HG02678 (cell line): ENCODE data around the gene ORMDL3.
"Not testable (repeated sequence)": the region's sequence is repeated elsewhere in the genome, so short reads cannot be mapped to it uniquely, and the experiment has no call there.

Source experiments
- ATAC-seq: cut with Tn5 transposase; IDR thresholded peaks from one replicate; pipeline ENCODE4 v1.9.1; 2021; ENCODE audit warnings: mild to moderate bottlenecking, moderate library complexity; ENCODE audit not compliant: unreplicated experiment

The ORMDL3 gene

DNA sequence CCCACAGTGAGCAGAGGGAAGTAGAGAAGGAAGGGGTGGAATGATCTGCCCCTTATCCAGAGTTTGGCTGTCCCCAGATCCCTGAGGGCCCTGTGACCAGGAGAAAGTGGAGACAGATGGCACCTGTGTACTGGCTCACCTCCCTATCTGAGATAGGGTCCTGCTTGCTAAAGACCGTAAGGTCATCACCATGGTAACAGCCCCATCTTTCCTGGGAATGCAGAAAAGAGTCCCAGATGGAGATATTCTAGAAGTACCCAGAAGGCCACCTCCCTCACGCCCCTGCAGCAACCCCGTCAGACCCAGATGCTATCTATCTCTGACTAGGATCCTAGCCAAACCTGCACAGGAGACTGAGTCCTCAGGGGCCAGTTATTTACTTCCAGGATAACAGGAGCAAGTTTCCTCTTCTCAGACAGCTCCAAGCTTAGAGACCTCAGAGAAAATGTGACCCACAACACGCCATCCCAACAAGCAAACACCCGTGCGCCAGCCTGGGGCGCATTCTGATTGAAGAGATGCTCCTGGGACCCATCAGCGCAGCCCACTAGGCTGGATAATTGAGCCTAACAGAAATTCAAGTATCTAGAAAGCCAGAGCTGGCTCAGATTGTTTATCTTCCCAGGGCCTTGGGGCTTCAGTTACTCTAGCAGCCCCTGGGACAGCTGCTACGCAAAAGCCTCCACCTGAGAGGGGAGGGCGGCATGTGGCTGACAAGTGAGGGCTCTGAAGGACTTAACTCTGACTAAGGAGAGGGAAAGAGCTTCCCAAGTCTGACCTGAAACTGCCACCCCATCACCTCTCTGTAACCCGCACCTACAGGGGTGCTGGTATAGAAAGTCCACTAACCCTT is 1.9 kb downstream of the ORMDL3 start:
- ATAC-seq = no peak

DNA sequence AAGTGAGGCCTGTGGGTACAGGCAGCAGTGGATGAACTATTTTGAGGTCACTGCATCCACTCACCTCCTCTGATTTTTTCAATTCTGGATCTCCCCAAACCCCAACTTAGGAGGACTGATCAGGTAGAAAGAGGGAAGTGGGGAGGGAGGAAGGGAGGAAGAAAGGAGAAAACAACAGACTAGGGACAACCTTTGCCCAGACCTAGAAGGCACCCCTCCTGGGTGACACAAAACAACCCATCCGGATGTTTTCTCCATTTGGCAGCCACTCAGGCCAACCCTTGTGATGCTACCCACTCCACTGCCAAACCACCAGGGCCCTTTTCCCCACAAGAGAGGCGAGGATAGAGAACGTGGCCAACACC is 2.7 kb downstream of the ORMDL3 start:
- no peak for ATAC-seq

- no peak for ATAC-seq
Measured at GRCh38 chr17:39923836-39924690, 3.3 kb downstream of the ORMDL3 start.

DNA sequence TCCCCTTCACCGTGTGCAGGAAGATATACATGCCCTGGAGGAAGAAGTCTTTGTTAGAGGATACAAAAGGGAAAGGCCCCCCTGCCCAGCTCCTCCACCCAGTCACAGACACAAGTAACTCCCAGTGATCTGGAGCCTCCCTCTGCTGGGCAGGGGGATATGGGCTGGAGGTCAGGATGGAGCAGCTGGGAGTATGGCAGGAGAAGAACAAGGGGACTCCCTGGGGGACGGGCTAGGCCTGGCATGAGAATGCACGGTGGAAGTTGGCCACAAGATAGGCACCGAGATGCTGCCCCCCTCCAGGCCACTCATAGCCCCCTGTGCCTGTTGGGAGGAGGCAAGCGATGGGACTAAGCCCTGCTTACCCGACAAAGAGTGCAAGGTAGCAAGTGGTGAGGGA is 4.2 kb downstream of the ORMDL3 start:
- ATAC-seq = no peak

DNA sequence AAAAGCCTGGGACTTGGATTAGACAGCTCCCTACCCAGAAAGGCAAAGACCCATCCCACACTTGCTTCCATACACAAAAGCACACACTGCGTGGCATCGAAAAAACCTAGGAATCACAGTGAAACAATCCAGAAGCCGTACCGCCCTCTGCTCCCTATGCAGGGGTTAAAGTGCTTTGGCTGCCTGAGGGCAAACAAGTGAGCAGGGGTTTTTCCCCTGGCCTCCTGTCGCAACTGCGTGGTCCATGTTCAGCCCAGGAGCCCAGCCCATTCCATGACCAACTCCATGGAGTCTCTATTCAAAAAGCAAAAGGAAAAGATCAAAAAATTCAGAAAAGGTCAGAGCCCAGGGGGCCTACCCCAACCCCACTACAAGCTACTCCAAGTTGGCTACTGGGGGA is 5.4 kb downstream of the ORMDL3 start:
- ATAC-seq = no peak

- ATAC-seq = no peak
Measured at GRCh38 chr17:39921323-39921722, 6.1 kb downstream of the ORMDL3 start.

DNA sequence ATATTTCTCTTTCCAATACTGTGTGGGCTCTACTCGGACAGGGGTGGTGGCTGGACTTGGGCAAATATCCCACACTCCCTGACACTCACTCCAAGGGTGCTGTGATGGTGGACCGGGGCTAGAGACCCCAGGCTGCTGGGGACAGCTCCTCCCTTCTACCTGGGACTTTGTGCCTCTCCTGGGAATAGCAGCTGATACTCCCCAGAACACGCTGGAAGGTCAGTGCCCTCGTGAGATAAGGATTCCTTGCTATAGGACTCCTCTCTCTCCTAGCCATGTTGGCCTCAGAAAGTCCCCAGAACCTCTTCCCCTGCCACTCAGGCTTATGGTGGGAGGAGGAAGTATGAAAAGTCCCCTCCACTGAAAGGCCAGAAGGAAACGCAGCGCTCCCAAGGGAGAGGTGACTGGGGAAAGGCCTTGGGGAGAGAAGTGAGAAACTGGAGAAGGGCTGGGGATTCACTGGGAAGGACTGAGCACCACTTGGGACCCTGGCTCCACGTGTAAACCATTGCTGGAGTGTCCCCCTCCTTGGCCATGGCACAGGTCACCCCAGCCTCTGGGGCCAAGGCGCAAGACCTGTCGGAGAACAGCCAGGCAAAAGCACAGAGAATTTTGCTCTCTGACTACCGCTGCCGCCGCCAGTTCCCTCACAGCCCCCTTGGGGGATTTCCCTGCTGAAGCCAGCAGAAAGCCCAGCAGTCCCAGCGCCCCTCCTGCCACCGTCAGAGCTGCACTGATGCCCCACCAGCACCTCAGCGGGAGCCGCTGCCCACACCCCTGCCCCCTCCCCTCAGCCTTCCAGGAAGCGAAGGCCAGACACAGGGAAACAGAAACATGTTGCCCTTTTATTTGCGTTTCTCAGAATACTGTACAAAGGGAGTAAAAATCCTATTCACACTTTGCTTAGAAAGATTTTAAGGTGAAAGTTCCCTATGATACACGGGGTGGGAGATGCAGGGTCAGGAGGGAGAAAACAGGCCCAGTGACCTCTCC is 6.9 kb downstream of the ORMDL3 start:
- ATAC-seq = no peak

DNA sequence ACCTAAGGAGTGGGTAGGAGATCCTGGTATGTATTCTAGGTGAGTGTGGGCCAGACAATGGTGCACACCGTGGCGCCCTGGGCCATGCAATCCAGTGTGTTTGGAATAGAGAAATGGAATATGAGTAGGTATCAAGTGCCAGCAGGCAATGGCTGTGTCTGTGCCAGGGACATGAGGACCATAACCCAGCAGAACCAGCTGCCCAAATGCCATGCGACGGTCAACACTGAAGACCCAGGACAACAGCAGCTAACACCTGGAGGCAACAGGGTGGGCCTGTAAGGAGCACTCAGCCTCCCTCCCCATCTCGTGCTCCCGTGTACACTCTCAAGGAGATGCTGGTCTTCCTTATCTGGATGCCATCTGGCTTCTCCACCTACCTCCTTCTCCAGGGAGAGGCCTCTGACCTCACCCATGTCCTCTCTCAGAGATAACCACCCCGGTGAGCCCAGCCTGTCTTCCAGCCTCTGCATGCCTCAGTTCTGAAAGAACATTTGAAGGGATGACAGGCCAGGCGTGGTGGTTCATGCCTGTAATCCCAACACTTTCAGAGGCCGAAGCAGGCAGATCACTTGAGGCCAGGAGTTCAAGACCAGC is 8.2 kb downstream of the ORMDL3 start:
- no peak for ATAC-seq

DNA sequence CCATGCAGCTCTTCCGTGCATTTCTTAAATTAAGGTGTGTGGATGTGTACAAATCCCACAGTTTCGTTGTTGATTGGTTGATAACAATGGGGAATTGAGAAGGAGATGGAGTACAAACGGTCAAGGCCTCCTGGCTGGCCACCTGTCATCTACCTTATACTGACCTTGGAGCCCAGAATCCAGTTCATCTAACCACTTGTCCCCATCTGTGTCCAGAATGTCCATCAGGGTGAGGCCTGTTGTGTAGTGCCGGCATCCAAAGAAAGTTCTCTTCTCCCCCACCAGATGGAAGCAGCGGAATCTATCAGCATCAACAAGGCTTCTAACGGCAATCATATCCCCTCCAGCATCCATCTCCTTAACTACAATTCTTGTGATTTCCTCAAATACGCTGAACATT is 10.5 kb downstream of the ORMDL3 start:
- no peak for ATAC-seq

GRCh38 chr17:39915559-39915958 is 11.8 kb downstream of the ORMDL3 start:
- ATAC-seq = no peak

GRCh38 chr17:39913989-39914388 is 13.4 kb downstream of the ORMDL3 start:
- no peak for ATAC-seq

GRCh38 chr17:39908789-39909352 is 18.5 kb downstream of the ORMDL3 start:
- no peak for ATAC-seq

- ATAC-seq = no peak
Measured at GRCh38 chr17:39904990-39905288, 22.5 kb downstream of the ORMDL3 start.

- ATAC-seq = no peak
Measured at GRCh38 chr17:39903158-39903884, 24.1 kb downstream of the ORMDL3 start.

- ATAC-seq = not testable (repeated sequence)
Measured at GRCh38 chr17:39902027-39902426, 25.4 kb downstream of the ORMDL3 start.

GRCh38 chr17:39899215-39899614 is 28.2 kb downstream of the ORMDL3 start:
- ATAC-seq = no peak

DNA sequence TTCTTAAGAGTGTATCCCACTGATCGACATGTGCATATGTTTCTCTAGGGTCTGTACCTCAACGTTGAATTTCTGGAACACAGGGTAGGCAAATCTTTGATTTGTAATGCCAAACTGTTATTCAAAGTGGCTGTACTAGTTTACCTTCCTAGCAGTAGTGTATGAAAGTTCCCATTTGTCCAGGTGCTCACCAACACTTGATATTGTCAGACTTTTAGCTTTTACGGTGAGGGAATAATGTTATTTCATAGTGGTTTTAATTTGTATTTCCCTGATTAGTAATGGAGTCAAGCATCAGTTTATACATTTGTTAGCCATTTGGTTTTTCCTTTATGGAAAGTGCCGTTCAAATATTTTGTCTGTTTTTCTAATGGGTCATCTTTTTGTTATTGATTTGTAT is 29.3 kb downstream of the ORMDL3 start:
- no peak for ATAC-seq

DNA sequence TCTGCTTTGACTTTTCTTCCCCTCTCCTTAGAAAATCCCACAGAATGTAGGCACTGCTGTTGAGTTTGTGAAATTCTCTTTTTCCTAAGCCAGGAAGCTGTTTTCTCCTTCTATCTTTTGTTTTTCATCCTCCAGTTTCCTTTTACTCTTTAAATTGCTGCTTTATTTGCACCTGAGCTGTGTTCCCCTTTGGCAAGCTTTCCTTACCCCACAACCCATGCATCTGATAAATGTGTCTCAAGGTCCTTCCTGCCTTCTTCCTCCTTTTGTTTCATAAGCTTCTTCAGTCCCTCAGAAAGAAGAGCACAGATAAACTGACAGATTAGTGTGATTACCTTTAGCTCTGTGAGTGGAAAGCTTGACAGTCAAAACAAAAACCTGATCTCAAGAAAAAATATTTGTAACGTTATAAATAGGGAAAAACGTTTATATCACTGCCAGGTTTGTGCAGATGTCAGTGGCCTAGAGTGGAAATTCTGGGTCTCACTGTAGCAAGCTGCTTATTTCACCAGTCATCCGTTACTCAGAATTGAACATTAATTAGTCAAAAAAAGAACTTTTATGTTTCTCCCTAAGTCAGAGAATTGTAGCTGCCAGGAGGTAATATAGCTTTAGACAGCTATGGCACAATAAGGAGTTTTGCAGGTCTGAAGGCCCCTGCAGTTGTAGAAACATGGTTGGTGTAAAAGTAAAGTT is 32.6 kb downstream of the ORMDL3 start:
- no peak for ATAC-seq

GRCh38 chr17:39889200-39889599 is 38.2 kb downstream of the ORMDL3 start:
- ATAC-seq = no peak
